ENCODE data around the gene SCGN. TPM values are rescaled to one million over a fixed set of nuclear protein-coding genes. Genes with fewer than 3 reads are reported as not detected.

The SCGN gene
- polyA plus RNA-seq, 1 donor = 0.12 TPM

GRCh38 chr6:25640446-25640845, 11.6 kb upstream of the SCGN start:
- DNase-seq = no peak

GRCh38 chr6:25640891-25641290, 11.1 kb upstream of the SCGN start:
- DNase-seq = no peak

GRCh38 chr6:25641377-25641776, 10.6 kb upstream of the SCGN start:
- no peak for DNase-seq

- no peak for DNase-seq
These were observed 9.9 kb upstream of the SCGN start for GRCh38 chr6:25641940-25642666.

GRCh38 chr6:25642667-25643328, 9.2 kb upstream of the SCGN start:
- no peak for DNase-seq

- DNase-seq = no peak
These were observed 6.1 kb upstream of the SCGN start for GRCh38 chr6:25645916-25646315.

- DNase-seq = no peak
These were observed 2.4 kb upstream of the SCGN start for GRCh38 chr6:25649611-25650010.

GRCh38 chr6:25655723-25656122, 3.7 kb downstream of the SCGN start:
- no peak for DNase-seq

- DNase-seq = no peak
These were observed 7.8 kb downstream of the SCGN start for GRCh38 chr6:25659633-25660368.

GRCh38 chr6:25660512-25660911, 8.5 kb downstream of the SCGN start:
- no peak for DNase-seq

- DNase-seq = no peak
These were observed 9.2 kb downstream of the SCGN start for GRCh38 chr6:25661129-25661779.

GRCh38 chr6:25665455-25665854, 13.4 kb downstream of the SCGN start:
- no peak for DNase-seq

GRCh38 chr6:25669413-25669812, 17.4 kb downstream of the SCGN start:
- DNase-seq = no peak

- DNase-seq = no peak
These were observed 18.2 kb downstream of the SCGN start for GRCh38 chr6:25670208-25670607.

GRCh38 chr6:25670793-25671513, 18.9 kb downstream of the SCGN start:
- no peak for DNase-seq

GRCh38 chr6:25671652-25672051, 19.6 kb downstream of the SCGN start:
- no peak for DNase-seq

GRCh38 chr6:25675167-25675566, 23.2 kb downstream of the SCGN start:
- no peak for DNase-seq

GRCh38 chr6:25676775-25677174, 24.8 kb downstream of the SCGN start:
- no peak for DNase-seq

- no peak for DNase-seq
These were observed 29.8 kb downstream of the SCGN start for GRCh38 chr6:25681848-25682247.

- no peak for DNase-seq
These were observed 30.3 kb downstream of the SCGN start for GRCh38 chr6:25682324-25682723.

- no peak for DNase-seq
These were observed 32.5 kb downstream of the SCGN start for GRCh38 chr6:25684565-25684964.

- DNase-seq = no peak
These were observed 33.2 kb downstream of the SCGN start for GRCh38 chr6:25685251-25685650.
